ENCODE data around the gene FHOD1. TPM values are rescaled to one million over a fixed set of nuclear protein-coding genes. Genes with fewer than 3 reads are reported as not detected.

FHOD1 gene
- total RNA-seq, 1 donor from 2014 or later: 35.3 TPM

DNA sequence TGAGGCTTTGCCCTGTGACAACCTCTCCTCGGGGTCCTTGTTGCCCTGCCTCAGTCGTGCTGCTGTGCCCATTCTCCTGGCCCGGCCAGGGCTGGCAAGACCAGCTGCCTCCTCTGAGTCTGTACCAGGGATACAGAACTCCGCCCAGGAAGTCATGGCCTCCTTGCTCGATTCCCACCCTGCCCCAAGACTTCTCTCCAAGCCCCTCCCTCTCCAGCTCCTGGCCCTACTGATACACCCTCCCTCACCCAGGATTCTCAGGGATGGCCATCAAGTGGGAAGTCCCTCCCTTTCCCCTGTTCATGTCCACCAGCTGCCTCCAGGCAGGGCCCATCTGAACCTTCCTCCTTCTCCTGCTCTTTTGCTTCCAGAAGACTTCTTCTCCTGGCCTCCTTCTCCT, 31.6 kb downstream of the FHOD1 start:
- intact Hi-C loops (cut with DNase I): no loop called here
- no peak for ATAC-seq
- no peak for DNase-seq (ENCODE audit: low spot score)

DNA sequence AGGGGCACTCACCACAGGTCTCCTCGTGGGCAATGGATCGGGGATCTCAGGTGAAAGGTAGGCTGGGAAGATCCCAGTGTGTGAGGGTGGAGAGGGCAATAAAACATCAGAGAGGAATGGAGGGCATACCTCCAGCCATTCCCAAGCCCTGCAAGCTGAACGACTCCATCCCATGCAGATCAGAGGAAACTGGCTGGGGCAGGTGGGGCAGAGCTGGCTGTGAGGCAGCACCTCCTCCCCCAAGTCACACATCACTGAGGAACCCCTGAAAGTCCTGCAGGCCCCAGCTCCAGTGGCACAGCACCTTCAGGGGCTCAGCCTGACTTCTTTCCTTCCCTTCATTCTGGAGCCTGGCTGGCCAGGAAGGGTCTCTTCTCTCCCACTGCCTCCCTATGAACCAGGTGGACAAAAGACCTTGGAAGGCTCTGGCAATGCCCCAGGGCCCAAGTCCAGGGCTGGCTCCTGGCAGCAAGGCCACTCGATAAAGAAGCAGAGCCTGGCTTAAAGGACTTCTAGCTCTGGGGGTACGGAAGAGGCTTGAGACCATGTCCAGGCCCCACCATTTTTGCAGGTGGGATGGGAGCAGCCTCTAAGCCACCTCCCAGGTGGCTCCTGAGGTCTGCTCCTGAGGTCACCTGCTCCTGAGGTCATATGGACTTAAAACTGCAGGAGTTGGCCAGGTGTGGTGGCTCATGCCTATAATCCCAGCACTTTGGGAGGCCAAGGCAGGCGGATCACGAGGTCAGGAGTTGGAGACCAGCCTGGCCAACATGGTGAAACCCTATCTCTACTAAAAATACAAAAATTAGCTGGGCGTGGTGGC, 33.9 kb downstream of the FHOD1 start:
- DNase-seq (ENCODE audit: low spot score) (no peak), ATAC-seq (no peak)
- intact Hi-C loops (cut with DNase I): no loop called here

- intact Hi-C loops (cut with DNase I): no loop called here
- DNase-seq (ENCODE audit: low spot score): no peak
- no peak for ATAC-seq
These were observed 34.5 kb downstream of the FHOD1 start for GRCh38 chr16:67212766-67213165.

DNA sequence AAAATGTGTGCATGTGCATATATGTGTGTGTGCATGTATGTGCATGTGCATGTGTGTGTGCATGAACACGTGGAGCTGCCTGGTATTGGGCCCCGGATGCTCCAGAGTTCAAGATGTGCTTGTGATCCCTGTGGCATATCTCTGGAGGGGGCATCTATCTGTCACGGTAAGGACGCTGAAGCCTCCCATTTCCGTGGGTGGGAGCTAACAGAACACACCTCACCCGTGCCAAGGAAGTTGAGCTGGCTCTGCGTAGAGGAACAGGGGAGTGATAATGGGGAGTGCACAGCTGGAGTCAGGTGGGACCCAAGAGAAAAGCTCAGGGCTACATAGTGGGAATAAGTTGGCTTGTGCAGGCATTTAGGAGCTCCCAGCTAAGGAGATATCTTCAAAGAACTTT, 35.6 kb downstream of the FHOD1 start:
- DNase-seq (ENCODE audit: low spot score) (no peak), ATAC-seq (no peak)
- intact Hi-C loops (cut with DNase I): no loop called here

GRCh38 chr16:67210069-67210937, 37.0 kb downstream of the FHOD1 start:
- DNase-seq (ENCODE audit: low spot score) (no peak), ATAC-seq (no peak)
- intact Hi-C loops (cut with DNase I): no loop called here

GRCh38 chr16:67209565-67209964, 37.7 kb downstream of the FHOD1 start:
- DNase-seq (ENCODE audit: low spot score) (no peak), ATAC-seq (no peak)
- intact Hi-C loops (cut with DNase I): no loop called here

DNA sequence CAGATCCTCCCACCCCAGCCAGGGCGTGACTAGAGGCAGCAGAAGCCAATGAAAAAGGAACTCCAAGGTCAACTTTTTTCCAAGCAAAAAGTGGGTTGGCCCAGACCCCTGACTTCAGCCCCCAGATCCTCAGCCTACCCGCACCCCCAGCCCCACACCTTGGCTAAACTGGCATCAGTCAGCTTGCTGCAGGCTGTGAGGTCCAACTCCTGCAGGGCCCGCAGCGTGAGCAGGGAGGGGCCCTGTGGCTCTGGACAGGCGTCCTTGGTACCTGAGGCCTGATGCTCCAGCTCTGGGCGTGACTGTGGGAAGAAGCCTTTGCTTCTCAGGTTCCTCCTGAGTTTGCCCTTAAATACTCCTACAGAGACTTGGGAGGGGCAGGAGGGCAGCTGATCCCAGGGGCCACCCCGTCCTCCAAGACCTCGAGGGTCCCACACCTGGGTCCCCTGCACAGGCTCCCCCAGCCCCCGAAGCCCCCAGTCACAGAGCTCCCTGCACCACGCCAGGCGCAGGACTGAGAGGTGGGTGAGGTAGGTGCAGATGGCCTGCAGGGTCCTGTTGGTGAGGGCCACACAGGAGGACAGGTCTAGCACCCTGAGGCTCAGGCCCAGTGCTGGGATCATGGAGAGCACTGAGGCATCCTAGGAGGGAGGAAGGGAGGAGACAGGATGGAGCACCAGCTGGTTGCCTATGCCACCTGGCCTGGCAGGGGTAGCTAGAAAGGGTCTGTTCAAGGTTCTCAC, 39.0 kb downstream of the FHOD1 start:
- intact Hi-C loops (cut with DNase I): no loop called here
- no peak for ATAC-seq
- no peak for DNase-seq (ENCODE audit: low spot score)

DNA sequence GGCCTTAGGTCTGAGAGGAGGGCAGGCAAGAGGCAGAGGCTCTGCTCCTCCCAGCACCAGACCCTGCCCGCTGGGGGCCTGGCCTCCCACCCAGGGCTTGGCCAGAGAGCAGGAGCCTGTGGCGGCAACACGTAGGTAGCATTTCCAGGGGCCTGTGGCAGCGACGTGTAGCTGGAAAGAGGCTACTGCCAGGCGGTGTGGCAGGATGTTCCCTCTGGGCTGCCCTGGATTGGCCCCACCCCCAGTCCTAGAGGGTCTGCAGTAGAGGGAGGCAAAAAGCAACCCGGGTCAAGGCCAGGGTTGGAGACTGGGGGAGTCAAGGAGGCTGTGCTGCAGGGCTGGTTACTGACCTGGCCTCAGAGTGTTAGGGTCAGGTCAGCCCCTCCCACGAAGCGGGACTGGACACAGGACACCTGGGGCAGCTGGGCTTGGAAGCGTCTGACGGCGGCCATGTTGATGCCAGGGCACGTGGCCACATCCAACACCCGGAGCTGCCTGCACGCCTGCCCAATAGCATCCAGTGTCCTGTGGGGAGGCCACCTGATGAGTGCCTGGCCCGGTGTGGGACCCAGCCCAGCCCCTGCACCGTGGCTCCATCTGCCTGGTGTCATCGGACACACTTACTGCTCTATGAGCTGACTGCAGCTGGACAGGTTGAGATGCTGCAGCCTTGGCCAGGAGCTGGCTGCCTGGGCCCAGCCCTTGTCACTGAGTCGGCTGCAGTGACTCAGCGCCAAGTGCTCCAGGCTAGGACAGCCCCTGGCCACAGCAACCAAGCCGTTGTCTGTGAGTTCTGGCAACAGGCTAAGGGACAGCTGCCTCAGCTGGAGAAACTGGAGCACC, 39.8 kb downstream of the FHOD1 start:
- intact Hi-C loops (cut with DNase I): no loop called here
- ATAC-seq: no peak
- no peak for DNase-seq (ENCODE audit: low spot score)

DNA sequence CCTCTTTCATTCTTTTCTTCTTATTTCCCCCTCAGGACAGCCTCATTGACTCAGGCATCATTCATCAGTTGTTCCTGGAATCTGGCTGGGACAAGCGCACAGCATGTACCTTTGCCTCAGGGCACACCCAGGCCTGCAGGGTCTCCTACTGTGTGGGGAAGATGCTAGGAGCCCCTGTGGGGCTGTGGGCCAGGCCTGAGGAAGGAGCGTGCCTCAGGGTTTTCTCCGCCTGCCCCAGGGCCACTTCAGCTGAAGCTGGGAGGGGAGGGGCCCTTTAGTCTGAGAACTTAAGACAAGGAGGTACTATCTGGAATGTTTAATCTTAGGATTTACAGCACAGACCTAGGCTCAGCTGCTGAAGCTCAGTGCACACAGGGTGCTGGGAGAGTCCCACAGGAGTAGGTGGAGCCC, 40.4 kb downstream of the FHOD1 start:
- ATAC-seq (peak; percentile 23), DNase-seq (ENCODE audit: low spot score) (no peak)
- intact Hi-C loops (cut with DNase I): no loop called here

GRCh38 chr16:67206129-67206837, 41.0 kb downstream of the FHOD1 start:
- no peak for DNase-seq (ENCODE audit: low spot score)
- intact Hi-C loops (cut with DNase I): no loop called here
- no peak for ATAC-seq

DNA sequence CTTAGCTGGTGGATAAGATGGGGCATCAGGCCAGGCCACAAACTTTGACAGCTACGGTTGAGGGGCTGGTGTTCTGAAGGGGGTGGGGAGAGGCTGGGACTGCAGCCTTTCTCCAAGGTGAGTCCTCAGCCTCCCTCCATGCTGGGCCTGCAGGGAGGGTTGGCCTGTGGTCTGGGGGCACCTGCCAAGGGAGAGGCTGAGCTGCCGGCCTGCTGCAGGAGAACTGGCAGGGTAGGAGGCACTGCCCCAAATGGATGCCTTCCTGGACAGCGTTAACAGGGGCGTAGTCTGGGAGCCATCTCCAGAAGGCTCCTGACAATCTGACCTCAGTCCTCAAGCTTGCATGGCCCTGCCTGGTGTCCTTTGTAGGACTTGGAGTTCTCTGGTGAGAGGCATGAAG, 43.2 kb downstream of the FHOD1 start:
- ATAC-seq: no peak
- no peak for DNase-seq (ENCODE audit: low spot score)
- intact Hi-C loops (cut with DNase I): no loop called here

- DNase-seq (ENCODE audit: low spot score) (no peak), ATAC-seq (no peak)
- intact Hi-C loops (cut with DNase I): no loop called here
These were observed 44.3 kb downstream of the FHOD1 start for GRCh38 chr16:67202956-67203493.

GRCh38 chr16:67202426-67202825, 44.9 kb downstream of the FHOD1 start:
- intact Hi-C loops (cut with DNase I): no loop called here
- DNase-seq (ENCODE audit: low spot score): no peak
- no peak for ATAC-seq

DNA sequence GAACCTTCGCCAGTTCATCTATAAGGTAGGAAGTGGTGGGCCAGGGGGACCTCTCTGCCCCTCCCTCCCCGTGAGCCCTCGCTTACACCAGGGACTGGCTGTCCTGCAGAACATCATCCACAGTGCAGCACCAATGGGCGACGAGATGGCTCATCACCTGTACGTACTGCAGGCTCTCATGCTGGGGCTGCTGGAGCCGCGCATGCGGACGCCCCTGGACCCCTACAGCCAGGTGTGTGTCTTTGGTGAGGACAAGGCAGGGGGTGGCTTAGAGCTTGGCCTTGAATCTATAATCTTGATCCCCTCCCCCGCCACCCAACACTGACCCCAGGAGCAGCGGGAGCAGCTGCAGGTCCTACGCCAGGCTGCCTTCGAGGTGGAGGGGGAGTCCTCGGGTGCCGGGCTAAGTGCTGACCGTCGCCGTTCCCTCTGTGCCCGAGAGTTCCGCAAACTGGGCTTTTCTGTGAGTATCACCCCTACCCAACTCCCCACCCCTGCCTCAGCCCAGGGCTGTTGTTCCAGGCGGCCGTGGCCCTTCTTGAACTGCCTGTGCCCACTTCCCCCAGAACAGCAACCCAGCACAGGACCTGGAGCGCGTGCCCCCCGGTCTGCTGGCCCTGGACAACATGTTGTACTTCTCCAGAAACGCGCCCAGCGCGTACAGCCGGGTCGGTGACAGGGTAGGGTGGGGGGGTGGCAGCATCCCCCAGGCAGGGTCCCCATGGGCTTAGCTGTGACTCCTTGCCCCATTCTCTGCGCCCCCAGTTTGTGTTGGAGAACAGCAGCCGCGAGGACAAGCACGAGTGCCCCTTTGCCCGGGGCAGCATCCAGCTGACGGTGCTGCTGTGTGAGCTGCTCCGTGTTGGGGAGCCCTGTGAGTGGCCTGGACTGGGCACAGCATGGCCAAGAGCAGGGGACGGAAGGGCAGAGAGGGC, 45.6 kb downstream of the FHOD1 start:
- DNase-seq (ENCODE audit: low spot score) (no peak), ATAC-seq (no peak)
- intact Hi-C loops (cut with DNase I): no loop called here

- intact Hi-C loops (cut with DNase I): no loop called here
These were observed 46.8 kb downstream of the FHOD1 start for GRCh38 chr16:67200491-67200890.

DNA sequence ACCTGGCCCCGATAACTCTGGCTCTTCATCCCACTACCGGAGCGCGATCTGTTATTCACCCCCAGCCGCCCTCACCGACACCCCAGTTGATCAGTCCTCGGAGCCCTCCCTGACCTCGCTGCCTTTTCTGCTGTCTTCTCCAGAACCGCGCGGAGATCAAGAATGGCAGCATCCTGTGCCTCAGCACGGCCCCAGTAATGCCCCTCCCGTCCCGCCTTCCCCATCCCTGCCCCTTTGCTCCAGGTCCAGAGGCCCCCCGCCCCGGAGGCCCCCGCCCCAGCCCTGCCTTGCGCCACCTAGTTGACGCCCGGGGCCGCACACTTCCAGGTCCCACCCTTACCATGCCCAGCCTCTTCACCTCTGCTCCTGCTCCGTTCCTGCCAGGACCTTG, 47.5 kb downstream of the FHOD1 start:
- ATAC-seq (peak; percentile 25), DNase-seq (ENCODE audit: low spot score) (no peak)
- intact Hi-C loops (cut with DNase I): no loop called here

More at GRCh38 chr16:67200491-67200890, 46.8 kb downstream of the FHOD1 start:
- ATAC-seq (no peak), DNase-seq (ENCODE audit: low spot score) (no peak)
